H1 (cell line): Measurements from ENCODE around the gene MARCHF2. TPM values are rescaled to one million over a fixed set of nuclear protein-coding genes. Genes with fewer than 3 reads are reported as not detected.

Experiments
- CTCF ChIA-PET: fragments of 300-600 bp; sonication (Branson Sonifier 250); formaldehyde crosslinking; loops from one replicate; lab custom pipeline; 2021; ENCODE audit not compliant: partially characterized antibody; lab: Charles Lee
- POLR2A ChIA-PET: fragments of 300-600 bp; sonication (Branson Sonifier 250); formaldehyde crosslinking; loops from one replicate; lab custom pipeline; 2021; ENCODE audit warnings: inconsistent platforms; ENCODE audit not compliant: partially characterized antibody; lab: Charles Lee
- DNase-seq, 2 experiments: peaks; one replicate each; pipeline versions ENCODE4 v3.0.0 to v3.0.0-alpha.2; 2010 to 2022; ENCODE audit warnings: low spot score in 2 of 2, low read depth in 1 of 2, mixed read lengths in 1 of 2
- FAIRE-seq: peaks from 2 replicates; lab custom pipeline; 2011; peaks lifted over from hg19 to GRCh38; lab: Jason Lieb, UNC
- H2AFZ ChIP-seq: 2 replicates; pipeline ENCODE4 v1.8.1; 2012; ENCODE audit warnings: low read length, inconsistent platforms
- H2AK5ac ChIP-seq: 2 replicates; pipeline ENCODE4 v1.6.1; 2013; ENCODE audit warnings: low read depth, low read length
- H2BK120ac ChIP-seq: replicated peaks from 2 replicates; pipeline ENCODE3; 2013; ENCODE audit warnings: low read depth, low read length, inconsistent platforms
- H2BK12ac ChIP-seq: 2 replicates; pipeline ENCODE4 v1.6.1; 2013; ENCODE audit warnings: low read depth, low read length
- H2BK15ac ChIP-seq: 2 replicates; pipeline ENCODE4 v1.6.1; 2013; ENCODE audit warnings: low read length
- H2BK20ac ChIP-seq: 2 replicates; pipeline ENCODE4 v1.6.1; 2013; ENCODE audit warnings: low read length
- H2BK5ac ChIP-seq: 2 replicates; pipeline ENCODE4 v1.6.1; 2013; ENCODE audit warnings: low read depth, low read length
- H3K14ac ChIP-seq: 2 replicates; pipeline ENCODE4 v1.6.1; 2013; ENCODE audit warnings: inconsistent platforms; ENCODE audit not compliant: insufficient read length
- H3K18ac ChIP-seq: 2 replicates; pipeline ENCODE4 v1.6.1; 2013; ENCODE audit warnings: low read length; ENCODE audit errors: extremely low read depth
- H3K23ac ChIP-seq: 2 replicates; pipeline ENCODE4 v1.6.1; 2013; ENCODE audit warnings: inconsistent platforms; ENCODE audit not compliant: insufficient read length
- H3K23me2 ChIP-seq: 2 replicates; pipeline ENCODE4 v1.6.1; 2013; ENCODE audit warnings: low read depth, low read length
- H3K27ac ChIP-seq: 2 replicates; pipeline ENCODE4 v1.6.1; 2011; ENCODE audit warnings: low read depth, low read length, inconsistent platforms
- H3K27me3 ChIP-seq, 4 experiments: replicated peaks in 1 of 4; 1 replicate in 1 of 4; 2 replicates in 3 of 4; pipeline versions ENCODE4 v1.6.1 to v1.8.1; 2011 to 2013; ENCODE audit warnings: low read length in 3 of 4, mild to moderate bottlenecking in 3 of 4, inconsistent platforms in 2 of 4, mixed read lengths in 2 of 4, moderate library complexity in 1 of 4; ENCODE audit not compliant: control insufficient read depth in 3 of 4, insufficient read depth in 3 of 4; ENCODE audit errors: extremely low read depth in 1 of 4
- H3K36me3 ChIP-seq, 4 experiments: 2 replicates each; pipeline versions ENCODE4 v1.6.1 to v1.8.1; 2011 to 2013; ENCODE audit warnings: mild to moderate bottlenecking in 4 of 4, low read length in 3 of 4, moderate library complexity in 2 of 4, control low read depth in 1 of 4, inconsistent platforms in 1 of 4; ENCODE audit not compliant: insufficient read depth in 4 of 4, control insufficient read depth in 2 of 4
- H3K4ac ChIP-seq: replicated peaks from 2 replicates; pipeline ENCODE3; 2013; ENCODE audit warnings: low read length, low read depth, mixed read lengths, inconsistent platforms; ENCODE audit not compliant: insufficient read length
- H3K4me1 ChIP-seq, 4 experiments: replicated peaks in 1 of 4; 1 replicate in 1 of 4; 2 replicates in 3 of 4; pipeline versions ENCODE4 v1.6.1 to v1.8.1; 2011 to 2013; ENCODE audit warnings: low read length in 3 of 4, inconsistent platforms in 2 of 4, mixed read lengths in 1 of 4; ENCODE audit not compliant: insufficient read depth in 4 of 4, control insufficient read depth in 3 of 4
- H3K4me2 ChIP-seq, 2 experiments: 2 replicates each; pipeline versions ENCODE4 v1.6.1 to v1.8.1; 2011 to 2013; ENCODE audit warnings: low read depth in 2 of 2, low read length in 2 of 2, control low read depth in 1 of 2, inconsistent platforms in 1 of 2, mild to moderate bottlenecking in 1 of 2; ENCODE audit not compliant: insufficient read depth in 1 of 2
- H3K4me3 ChIP-seq, 4 experiments: fragments of 200-600, 300-600 bp in 1 of 4; sonication (generic), shearing (Covaris generic), sonication (Bioruptor Twin) in 1 of 4; 2 replicates each; pipeline versions ENCODE4 v1.5.1 to v1.8.1; 2011 to 2016; ENCODE audit warnings: low read length in 4 of 4, low read depth in 3 of 4, control low read depth in 2 of 4, inconsistent platforms in 2 of 4, mild to moderate bottlenecking in 2 of 4, mixed read lengths in 1 of 4, moderate library complexity in 1 of 4; ENCODE audit not compliant: insufficient read depth in 2 of 4; ENCODE audit errors: extremely low read depth in 1 of 4
- H3K56ac ChIP-seq: replicated peaks from 2 replicates; pipeline ENCODE3; 2013; ENCODE audit warnings: low read depth, mild to moderate bottlenecking, mixed read lengths, low read length, inconsistent platforms; ENCODE audit not compliant: insufficient read length
- H3K79me1 ChIP-seq: 2 replicates; pipeline ENCODE4 v1.6.1; 2013; ENCODE audit warnings: low read depth, low read length, control low read depth
- H3K79me2 ChIP-seq, 2 experiments: 2 replicates each; pipeline versions ENCODE4 v1.6.1 to v1.8.1; 2012 to 2013; ENCODE audit warnings: low read length in 2 of 2, mild to moderate bottlenecking in 2 of 2, inconsistent platforms in 1 of 2; ENCODE audit not compliant: insufficient read depth in 2 of 2, control insufficient read depth in 1 of 2
- H3K9ac ChIP-seq, 4 experiments: replicated peaks in 1 of 4; 1 replicate in 1 of 4; 2 replicates in 3 of 4; pipeline versions ENCODE4 v1.6.1 to v1.8.1; 2011 to 2013; ENCODE audit warnings: low read depth in 3 of 4, low read length in 3 of 4, control low read depth in 2 of 4, mild to moderate bottlenecking in 2 of 4, moderate library complexity in 2 of 4, inconsistent platforms in 1 of 4; ENCODE audit errors: extremely low read depth in 1 of 4
- H3K9me3 ChIP-seq, 2 experiments: 2 replicates each; pipeline versions ENCODE4 v1.6.1 to v1.8.1; 2012 to 2013; ENCODE audit warnings: mild to moderate bottlenecking in 2 of 2, moderate library complexity in 2 of 2, control low read depth in 1 of 2, inconsistent platforms in 1 of 2, low read depth in 1 of 2, low read length in 1 of 2, mixed read lengths in 1 of 2; ENCODE audit not compliant: insufficient read depth in 2 of 2
- H4K20me1 ChIP-seq, 2 experiments: replicated peaks in 1 of 2; 2 replicates each; pipeline versions ENCODE3 to v1.8.1; 2011 to 2013; ENCODE audit warnings: inconsistent platforms in 2 of 2, low read length in 2 of 2, mild to moderate bottlenecking in 1 of 2; ENCODE audit not compliant: insufficient read depth in 2 of 2, control insufficient read depth in 1 of 2
- H4K5ac ChIP-seq: 2 replicates; pipeline ENCODE4 v1.6.1; 2013; ENCODE audit warnings: low read length, low read depth, mixed read lengths, inconsistent platforms; ENCODE audit not compliant: insufficient read length
- H4K8ac ChIP-seq: 2 replicates; pipeline ENCODE4 v1.8.0; 2013; ENCODE audit warnings: mild to moderate bottlenecking, moderate library complexity, low read length, inconsistent platforms; ENCODE audit not compliant: insufficient read depth; ENCODE audit errors: extremely low read depth
- H4K91ac ChIP-seq: replicated peaks from 2 replicates; pipeline ENCODE3; 2013; ENCODE audit warnings: low read length, mixed read lengths, inconsistent platforms; ENCODE audit not compliant: insufficient read length
- CTBP2 ChIP-seq: IDR thresholded peaks from 2 replicates; pipeline ENCODE4 v1.7.0; 2011; ENCODE audit warnings: borderline replicate concordance, mild to moderate bottlenecking, moderate library complexity, mixed read lengths, low read length; ENCODE audit not compliant: insufficient read depth, insufficient read length
- PHF8 ChIP-seq: fragments of 200-600 bp; sonication (generic); conservative IDR thresholded peaks from 2 replicates; pipeline ENCODE4 v1.7.1; 2012; ENCODE audit warnings: low read depth, mild to moderate bottlenecking, inconsistent platforms, low read length, moderate library complexity
- WGBS, 2 experiments: shearing (Covaris generic) in 1 of 2; methylation state at CpG; one replicate each; pipeline versions ENCODE4 v1.1.6 to v1.1.7; 2013 to 2015; ENCODE audit warnings: low lambda C conversion rate in 2 of 2, mixed read lengths in 2 of 2, inconsistent platforms in 1 of 2, low coverage in 1 of 2, missing lambda C conversion rate in 1 of 2; ENCODE audit not compliant: insufficient replicate concordance in 2 of 2, insufficient coverage in 1 of 2, insufficient read length in 1 of 2; ENCODE audit errors: extremely low coverage in 1 of 2, missing lambda C conversion rate in 1 of 2; 5-methylcytosine and 5-hydroxymethylcytosine counted together
- polyA plus RNA-seq, 7 experiments: library from polyadenylated mRNA; depleted of rRNA in 3 of 7; stranded (reverse) in 5 of 7; unstranded in 2 of 7; fragments of >200 nt in 5 of 7; fragments of 200-250 nt in 2 of 7; gene quantifications; 1 replicate in 5 of 7; 2 replicates in 1 of 7; 4 replicates in 1 of 7; pipeline versions ENCODE4 v1.2.1 to v1.2.3, GENCODE V29; 2011 to 2013; ENCODE audit warnings: missing spikeins in 2 of 7, mixed read lengths in 2 of 7
- total RNA-seq: library from RNA; stranded (reverse); fragmentation: NEBNext Ultra II Directional; extraction: Animal tissue kit (Norgen Biotek cat#: 25700); gene quantifications from 2 replicates; pipeline ENCODE4 v1.2.1, GENCODE V29; 2021

The MARCHF2 gene
- total and polyA plus RNA-seq, 2 of the 8 experiments (the other 6 are each of a cell fraction or from before 2014, with no cell fraction given) = 18.5 to 46.2 TPM

DNA sequence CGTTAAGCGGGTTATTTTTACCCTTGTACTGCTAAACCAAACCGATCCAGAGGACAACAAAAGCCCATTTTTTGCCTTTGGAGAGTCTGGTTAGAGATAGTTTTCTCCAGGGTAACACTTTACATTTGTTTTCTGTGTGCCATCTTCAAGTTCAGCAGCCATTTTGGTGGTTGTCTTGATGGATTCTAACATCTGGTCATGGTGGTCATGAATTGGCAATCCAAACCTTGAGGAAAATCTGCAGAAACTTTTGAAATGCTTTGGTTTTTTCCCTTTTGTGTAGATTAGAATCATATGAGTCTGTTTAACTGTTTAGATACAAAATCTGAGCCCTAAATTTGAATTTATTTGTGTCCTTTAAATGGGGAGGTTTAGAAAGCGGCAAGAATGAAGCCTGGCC, 48.3 kb downstream of the MARCHF2 start:
- Histone ChIP-seq H3K4me2 (no peak overlapping the region), H3K27ac (no peak overlapping the region), H3K4me1 (peaks cover 8 to 12% (median 10%) of the 10 kb centered on the region in 4 experiments), H3K36me3 (peaks cover 36 to 55% (median 52%) of the 10 kb centered on the region in 4 experiments), H3K9ac (no peak overlapping the region), H2BK5ac (no peak overlapping the region), H2AK5ac (no peak overlapping the region), H3K4ac (no peak overlapping the region)
- WGBS, 2 experiments = 89% methylated on average over 4 of the region's 4 CpGs; no CpG with 5 or more reads in 1 of the 2 experiments
- TF ChIP-seq CTBP2 = no peak
- TF ChIP-seq PHF8 = no peak
- TF ChIP-seq, all 59 proteins: peak for 0
- DNase-seq = no peak
- ChIA-PET CTCF (interaction anchor here (1.8 to 4.0 kb wide), 4 partner anchors 9 to 120 kb away, joined by 4 to 14 read pairs (median 10); no protein-coding TSS in a partner anchor), POLR2A (interaction anchor here (0.6 to 6.4 kb wide), 5 partner anchors 8 to 118 kb away, joined by 3 to 63 read pairs (median 7); partner anchors contain the start of gene HNRNPM)
- H3K18ac ChIP-seq = no peak overlapping the region
- H3K23me2 ChIP-seq = no peaks in the 10 kb centered on the region
- no peak overlapping the region for H4K5ac ChIP-seq
- no peak overlapping the region for H2BK20ac ChIP-seq
- H3K9me3 ChIP-seq = no peaks in the 10 kb centered on the region
- no peak overlapping the region for H3K56ac ChIP-seq
- no peak for FAIRE-seq
- H4K8ac ChIP-seq = no peak overlapping the region
- H4K91ac ChIP-seq = no peak overlapping the region
- H2BK12ac ChIP-seq = no peak overlapping the region
- H3K14ac ChIP-seq = no peak overlapping the region
- peaks cover 70 to 97% of the 10 kb centered on the region in 2 experiments for H3K79me2 ChIP-seq
- no peak overlapping the region for H2BK15ac ChIP-seq
- H3K23ac ChIP-seq = no peak overlapping the region
- no peak overlapping the region for H2AFZ ChIP-seq
- H3K79me1 ChIP-seq = peaks cover 20% of the 10 kb centered on the region
- no peak overlapping the region for H2BK120ac ChIP-seq
- no peak overlapping the region for H3K4me3 ChIP-seq
- H4K20me1 ChIP-seq = peaks cover 38 to 58% of the 10 kb centered on the region in 2 experiments
- no peaks in the 10 kb centered on the region for H3K27me3 ChIP-seq
